ENCODE results near the gene BTLA.

DNA sequence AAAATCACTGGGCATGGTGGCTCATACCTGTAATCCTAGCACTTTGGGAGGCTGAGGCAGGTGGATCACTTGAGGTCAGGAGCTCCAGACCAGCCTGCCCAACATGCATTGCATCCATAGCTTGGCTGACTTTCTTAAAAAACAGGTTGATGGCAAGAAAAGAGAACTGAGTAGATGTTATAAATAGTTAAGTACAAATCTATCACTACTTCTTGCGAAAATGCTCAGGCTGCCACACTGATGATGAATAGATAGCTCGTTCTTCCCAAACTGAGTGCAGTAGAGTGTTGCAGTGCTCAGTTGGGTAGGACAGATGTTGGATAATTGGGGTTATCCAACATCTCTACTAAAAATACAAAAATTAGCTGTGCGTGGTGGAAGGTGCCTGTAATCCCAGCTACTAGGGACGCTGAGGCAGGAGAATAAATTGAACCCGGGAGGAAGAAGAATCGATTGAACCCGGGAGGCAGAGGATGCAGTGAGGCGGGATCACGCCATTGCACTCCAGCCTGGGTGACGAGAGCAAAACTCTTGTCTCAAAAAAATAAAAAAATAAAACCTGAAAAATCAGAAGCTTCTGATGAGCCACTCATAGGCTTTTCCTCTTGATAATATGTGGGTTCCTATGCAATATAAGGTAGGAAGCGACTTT is 1.2 kb downstream of the BTLA start:
- TF ChIP-seq, protein P1, sequence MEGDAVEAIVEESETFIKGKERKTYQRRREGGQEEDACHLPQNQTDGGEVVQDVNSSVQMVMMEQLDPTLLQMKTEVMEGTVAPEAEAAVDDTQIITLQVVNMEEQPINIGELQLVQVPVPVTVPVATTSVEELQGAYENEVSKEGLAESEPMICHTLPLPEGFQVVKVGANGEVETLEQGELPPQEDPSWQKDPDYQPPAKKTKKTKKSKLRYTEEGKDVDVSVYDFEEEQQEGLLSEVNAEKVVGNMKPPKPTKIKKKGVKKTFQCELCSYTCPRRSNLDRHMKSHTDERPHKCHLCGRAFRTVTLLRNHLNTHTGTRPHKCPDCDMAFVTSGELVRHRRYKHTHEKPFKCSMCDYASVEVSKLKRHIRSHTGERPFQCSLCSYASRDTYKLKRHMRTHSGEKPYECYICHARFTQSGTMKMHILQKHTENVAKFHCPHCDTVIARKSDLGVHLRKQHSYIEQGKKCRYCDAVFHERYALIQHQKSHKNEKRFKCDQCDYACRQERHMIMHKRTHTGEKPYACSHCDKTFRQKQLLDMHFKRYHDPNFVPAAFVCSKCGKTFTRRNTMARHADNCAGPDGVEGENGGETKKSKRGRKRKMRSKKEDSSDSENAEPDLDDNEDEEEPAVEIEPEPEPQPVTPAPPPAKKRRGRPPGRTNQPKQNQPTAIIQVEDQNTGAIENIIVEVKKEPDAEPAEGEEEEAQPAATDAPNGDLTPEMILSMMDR (IDR thresholded peaks at IDR 0.05; ENCODE audit: insufficient read depth, low read length, poor library complexity, severe bottlenecking): no peak
- no peak for TF ChIP-seq EZH2phosphoT487 (conservative IDR thresholded peaks at IDR 0.05; ENCODE audit: low read length)
